Stimulated activated effector memory CD8-positive, alpha-beta T cell treated with anti-CD3 and anti-CD28 coated beads, Interleukin-12 subunit alpha, Interleukin-12 subunit beta, amount 100 ng/mL, for 72 hours (primary cell): ENCODE data around the gene DAP3.
A peak's percentile ranks its signal among the peaks of the same experiment; 100 is the strongest.
"Not testable (repeated sequence)": the region's sequence is repeated elsewhere in the genome, so short reads cannot be mapped to it uniquely, and the experiment has no call there.

Source experiments
- ATAC-seq: fragments of 150-1000 bp; cut with Tn5 transposase; 2 replicates; pipeline ENCODE4 v1.10.0; 2021
- DNase-seq, 2 donors: peaks; one replicate each; pipeline ENCODE4 v3.0.0; 2021 to 2022; ENCODE audit warnings: low spot score in 2 of 2
- H3K27ac Mint-ChIP-seq: one replicate; pipeline ENCODE4 v1.8.0; 2022; ENCODE audit warnings: mild to moderate bottlenecking, mixed read lengths
- H3K36me3 Mint-ChIP-seq: one replicate; pipeline ENCODE4 v1.8.0; 2022; ENCODE audit warnings: mild to moderate bottlenecking, mixed read lengths
- H3K4me1 Mint-ChIP-seq: one replicate; pipeline ENCODE4 v1.8.0; 2022; ENCODE audit warnings: mixed read lengths
- H3K4me3 Mint-ChIP-seq: one replicate; pipeline ENCODE4 v1.8.0; 2022; ENCODE audit warnings: mild to moderate bottlenecking, mixed read lengths
- H3K9me3 Mint-ChIP-seq: one replicate; pipeline ENCODE4 v1.8.0; 2022; ENCODE audit warnings: mixed read lengths

Gene DAP3

GRCh38 chr1:155763989-155764388 lies 75.1 kb downstream of the DAP3 start:
- DNase-seq, H3K4me1 Mint-ChIP-seq, H3K9me3 Mint-ChIP-seq, H3K27ac Mint-ChIP-seq, H3K4me3 Mint-ChIP-seq, ATAC-seq: not testable (repeated sequence)
- peaks cover 100% of the 10 kb centered on the region for H3K36me3 Mint-ChIP-seq

- not testable (repeated sequence) for H3K4me3 Mint-ChIP-seq, H3K9me3 Mint-ChIP-seq, H3K4me1 Mint-ChIP-seq, ATAC-seq, H3K27ac Mint-ChIP-seq, DNase-seq
- peaks cover 100% of the 10 kb centered on the region for H3K36me3 Mint-ChIP-seq
These were observed 78.6 kb downstream of the DAP3 start for GRCh38 chr1:155767399-155767989.

GRCh38 chr1:155769257-155769656 lies 80.4 kb downstream of the DAP3 start:
- H3K9me3 Mint-ChIP-seq: no peaks in the 10 kb centered on the region
- H3K27ac Mint-ChIP-seq: no peak overlapping the region
- ATAC-seq (no peak), DNase-seq (no peak)
- H3K36me3 Mint-ChIP-seq: peaks cover 100% of the 10 kb centered on the region
- H3K4me1 Mint-ChIP-seq: peaks cover 6% of the 10 kb centered on the region
- H3K4me3 Mint-ChIP-seq: no peak overlapping the region

- Mint-ChIP-seq H3K27ac (peak overlapping the region; percentile 3), H3K36me3 (peaks cover 100% of the 10 kb centered on the region), H3K4me3 (no peak overlapping the region), H3K4me1 (no peaks in the 10 kb centered on the region), H3K9me3 (no peaks in the 10 kb centered on the region)
- DNase-seq (no peak), ATAC-seq (no peak)
These were observed 84.3 kb downstream of the DAP3 start for GRCh38 chr1:155773221-155773620.

GRCh38 chr1:155776414-155776813 lies 87.5 kb downstream of the DAP3 start:
- Mint-ChIP-seq H3K4me1 (no peaks in the 10 kb centered on the region), H3K36me3 (peaks cover 83% of the 10 kb centered on the region), H3K27ac (peak overlapping the region; percentile 80), H3K4me3 (no peak overlapping the region), H3K9me3 (no peaks in the 10 kb centered on the region)
- ATAC-seq (no peak), DNase-seq (no peak)

GRCh38 chr1:155777582-155777981 lies 88.7 kb downstream of the DAP3 start:
- peaks cover 77% of the 10 kb centered on the region for H3K36me3 Mint-ChIP-seq
- no peaks in the 10 kb centered on the region for H3K9me3 Mint-ChIP-seq
- H3K27ac Mint-ChIP-seq: peak overlapping the region; percentile 80
- DNase-seq: no peak
- no peaks in the 10 kb centered on the region for H3K4me1 Mint-ChIP-seq
- H3K4me3 Mint-ChIP-seq: no peak overlapping the region
- ATAC-seq: no peak
